ENCODE measurements around the gene APOBEC3H. TPM values are rescaled to one million over a fixed set of nuclear protein-coding genes. Genes with fewer than 3 reads are reported as not detected.

APOBEC3H gene
- total and polyA plus RNA-seq, 8 donors, result 0.23 to 1.3 (median 0.61) TPM; not detected in 4

- TF ChIP-seq, protein P1, sequence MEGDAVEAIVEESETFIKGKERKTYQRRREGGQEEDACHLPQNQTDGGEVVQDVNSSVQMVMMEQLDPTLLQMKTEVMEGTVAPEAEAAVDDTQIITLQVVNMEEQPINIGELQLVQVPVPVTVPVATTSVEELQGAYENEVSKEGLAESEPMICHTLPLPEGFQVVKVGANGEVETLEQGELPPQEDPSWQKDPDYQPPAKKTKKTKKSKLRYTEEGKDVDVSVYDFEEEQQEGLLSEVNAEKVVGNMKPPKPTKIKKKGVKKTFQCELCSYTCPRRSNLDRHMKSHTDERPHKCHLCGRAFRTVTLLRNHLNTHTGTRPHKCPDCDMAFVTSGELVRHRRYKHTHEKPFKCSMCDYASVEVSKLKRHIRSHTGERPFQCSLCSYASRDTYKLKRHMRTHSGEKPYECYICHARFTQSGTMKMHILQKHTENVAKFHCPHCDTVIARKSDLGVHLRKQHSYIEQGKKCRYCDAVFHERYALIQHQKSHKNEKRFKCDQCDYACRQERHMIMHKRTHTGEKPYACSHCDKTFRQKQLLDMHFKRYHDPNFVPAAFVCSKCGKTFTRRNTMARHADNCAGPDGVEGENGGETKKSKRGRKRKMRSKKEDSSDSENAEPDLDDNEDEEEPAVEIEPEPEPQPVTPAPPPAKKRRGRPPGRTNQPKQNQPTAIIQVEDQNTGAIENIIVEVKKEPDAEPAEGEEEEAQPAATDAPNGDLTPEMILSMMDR (IDR thresholded peaks at IDR 0.05), result no peak
- Histone ChIP-seq H3K27me3 (no peaks in the 10 kb centered on the region), H3K9me3 (no peaks in the 10 kb centered on the region), H3K27ac (no peak overlapping the region), H3K4me3 (no peak overlapping the region), H3K4me1 (no peaks in the 10 kb centered on the region), H3K36me3 (no peaks in the 10 kb centered on the region)
- peak; percentile 25 for ATAC-seq
- intact Hi-C loops (cut with DNase I), result loop anchor here in 1 of 2 donors (10.0 kb wide), 2 partner anchors 121 to 251 kb away; partner anchors contain the start of gene CBX6
- DNase-seq, result no peak
Measured at GRCh38 chr22:39125622-39126021, 28.6 kb downstream of the APOBEC3H start.

- H3K27me3 ChIP-seq, result no peaks in the 10 kb centered on the region
- H3K4me3 ChIP-seq, result no peak overlapping the region
- peaks cover 0 to 10% of the 10 kb centered on the region in 2 donors for H3K4me1 ChIP-seq
- no peak overlapping the region for H3K27ac ChIP-seq
- TF ChIP-seq, protein P1 (IDR thresholded peaks at IDR 0.05), result no peak
- no peaks in the 10 kb centered on the region for H3K9me3 ChIP-seq
- intact Hi-C loops (cut with DNase I), result loop anchor here in 1 of 2 donors (10.0 kb wide), 2 partner anchors 124 to 254 kb away; partner anchors contain the start of gene CBX6
- peaks cover 0 to 8% of the 10 kb centered on the region in 2 donors for H3K36me3 ChIP-seq
- peak in 2 of 4 donors; percentile 18 to 29 for DNase-seq
- no peak for ATAC-seq
Measured at GRCh38 chr22:39128508-39128907, 31.5 kb downstream of the APOBEC3H start.

DNA sequence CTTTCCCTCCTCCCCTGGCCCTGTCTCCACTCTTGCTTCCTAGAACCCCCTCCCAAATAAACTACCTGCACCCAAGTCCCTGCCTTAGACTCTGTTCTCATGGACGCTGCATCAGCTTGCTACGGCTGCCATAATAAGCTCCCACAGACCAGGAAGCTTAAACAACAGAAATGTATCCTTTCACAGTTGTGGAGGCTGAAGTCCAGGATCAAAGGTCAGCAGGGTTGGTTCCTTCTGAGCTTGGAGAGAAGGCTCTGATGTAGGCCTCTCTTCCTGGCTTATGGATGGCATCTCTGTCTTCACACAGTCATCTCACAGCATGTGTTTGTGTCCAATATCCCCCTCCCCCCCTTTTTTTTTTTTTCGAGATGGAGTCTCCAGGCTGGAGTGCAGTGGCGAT, 32.0 kb downstream of the APOBEC3H start:
- Histone ChIP-seq H3K4me1 (peaks cover 0 to 10% of the 10 kb centered on the region in 2 donors), H3K36me3 (peaks cover 0 to 13% of the 10 kb centered on the region in 2 donors), H3K27ac (no peak overlapping the region), H3K4me3 (no peak overlapping the region), H3K27me3 (no peaks in the 10 kb centered on the region), H3K9me3 (no peaks in the 10 kb centered on the region)
- TF ChIP-seq, protein P1 (IDR thresholded peaks at IDR 0.05), result no peak
- no peak for DNase-seq
- intact Hi-C loops (cut with DNase I), result loop anchor here in 1 of 2 donors (10.0 kb wide), 2 partner anchors 124 to 254 kb away; partner anchors contain the start of gene CBX6
- ATAC-seq, result no peak

GRCh38 chr22:39129746-39130145, 32.7 kb downstream of the APOBEC3H start:
- H3K27ac ChIP-seq, result no peak overlapping the region
- H3K4me1 ChIP-seq, result peaks cover 0 to 10% of the 10 kb centered on the region in 2 donors
- TF ChIP-seq, protein P1 (IDR thresholded peaks at IDR 0.05), result no peak
- peak in 1 of 4 donors; percentile 39 for DNase-seq
- no peak overlapping the region for H3K4me3 ChIP-seq
- peaks cover 0 to 18% of the 10 kb centered on the region in 2 donors for H3K36me3 ChIP-seq
- intact Hi-C loops (cut with DNase I), result loop anchor here in 1 of 2 donors (10.0 kb wide), 2 partner anchors 125 to 255 kb away; partner anchors contain the start of gene CBX6
- no peak for ATAC-seq
- H3K9me3 ChIP-seq, result no peaks in the 10 kb centered on the region
- no peaks in the 10 kb centered on the region for H3K27me3 ChIP-seq

- Histone ChIP-seq H3K4me3 (no peak overlapping the region), H3K27ac (no peak overlapping the region), H3K9me3 (no peaks in the 10 kb centered on the region), H3K36me3 (peaks cover 0 to 18% of the 10 kb centered on the region in 2 donors), H3K4me1 (peaks cover 0 to 10% of the 10 kb centered on the region in 2 donors), H3K27me3 (no peaks in the 10 kb centered on the region)
- TF ChIP-seq, protein P1 (IDR thresholded peaks at IDR 0.05), result no peak
- DNase-seq (peak in 1 of 4 donors; percentile 16), ATAC-seq (no peak)
- intact Hi-C loops (cut with DNase I), result no loop called here
Measured at GRCh38 chr22:39130152-39130704, 33.2 kb downstream of the APOBEC3H start.

Data from left lung (tissue), 10 donors.